Spleen (tissue), 7 donors: Measurements from ENCODE around the gene ZDHHC5.

ENCODE experiments used
- CTCF ChIP-seq, 11 experiments: fragments of 200-600 bp in 7 of 11; fragments of 450-650 bp in 4 of 11; sonication (generic) in 4 of 11; IDR thresholded peaks in 8 of 11; conservative IDR thresholded peaks in 3 of 11; 1 replicate in 7 of 11; 2 replicates in 4 of 11; pipeline versions ENCODE4 v1.4.0 to v1.8.0; 2016 to 2021; ENCODE audit warnings: antibody characterized with exemption in 11 of 11, inconsistent platforms in 4 of 11, mild to moderate bottlenecking in 1 of 11
- POLR2A ChIP-seq, 3 donors: fragments of 450-650 bp; IDR thresholded peaks; one replicate each; pipeline ENCODE4 v1.5.1; 2017; ENCODE audit warnings: antibody characterized with exemption in 3 of 3, mild to moderate bottlenecking in 1 of 3
- donor health status: DM: no; HTN: no; CAD: no; lungs with moderate emphysema.
- donor health status: DM: no; HTN: no; CAD: no.
- donor health status: DM: no; HTN: no; CAD: no.

- TF ChIP-seq POLR2A (IDR thresholded peaks at IDR 0.05): no peak
- no peak for TF ChIP-seq CTCF (IDR thresholded peaks at IDR 0.05 in 8 of 11, conservative IDR thresholded peaks at IDR 0.05 in 3 of 11)
Measured at GRCh38 chr11:57699813-57700212, 31.9 kb downstream of the ZDHHC5 start.
